Non-pigmented ciliary epithelial cell (primary cell): ENCODE results near the gene THAP2.
"Not testable (repeated sequence)": the region's sequence is repeated elsewhere in the genome, so short reads cannot be mapped to it uniquely, and the experiment has no call there.

Experiments
- DNase-seq: peaks from one replicate; pipeline ENCODE4 v3.0.0-alpha.2; 2010; ENCODE audit warnings: low read depth

The THAP2 gene

GRCh38 chr12:71662849-71663560 lies 1.1 kb upstream of the THAP2 start:
- no peak for DNase-seq

DNA sequence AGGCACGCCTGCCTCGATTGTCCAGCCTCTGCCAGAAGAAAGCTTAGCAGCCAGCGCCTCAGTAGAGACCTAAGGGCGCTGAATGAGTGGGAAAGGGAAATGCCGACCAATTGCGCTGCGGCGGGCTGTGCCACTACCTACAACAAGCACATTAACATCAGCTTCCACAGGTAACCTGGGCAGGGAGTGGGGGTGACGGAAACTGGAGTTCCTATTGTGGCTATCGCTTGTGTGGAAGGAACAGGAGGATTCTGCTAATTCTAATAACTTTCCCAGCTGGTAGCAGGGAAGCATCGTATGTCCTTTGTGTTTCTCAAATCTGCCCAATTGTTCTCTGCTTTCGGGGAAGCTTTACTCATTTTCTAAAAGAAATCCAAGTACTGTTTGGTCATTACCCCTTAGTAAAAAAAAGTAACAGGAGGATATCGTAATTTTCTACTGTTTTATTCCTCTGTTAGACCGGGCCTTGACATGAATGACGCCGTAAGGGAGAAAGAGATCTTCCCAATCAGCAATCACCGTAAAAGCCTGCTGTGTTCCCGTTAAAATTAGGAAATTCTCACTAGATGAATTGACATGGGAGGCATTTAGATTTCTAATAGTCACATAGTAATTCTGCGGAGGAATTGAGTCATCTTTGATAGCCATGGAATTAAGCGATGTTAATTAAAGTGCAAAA lies 449 bp downstream of the THAP2 start:
- DNase-seq = no peak

DNA sequence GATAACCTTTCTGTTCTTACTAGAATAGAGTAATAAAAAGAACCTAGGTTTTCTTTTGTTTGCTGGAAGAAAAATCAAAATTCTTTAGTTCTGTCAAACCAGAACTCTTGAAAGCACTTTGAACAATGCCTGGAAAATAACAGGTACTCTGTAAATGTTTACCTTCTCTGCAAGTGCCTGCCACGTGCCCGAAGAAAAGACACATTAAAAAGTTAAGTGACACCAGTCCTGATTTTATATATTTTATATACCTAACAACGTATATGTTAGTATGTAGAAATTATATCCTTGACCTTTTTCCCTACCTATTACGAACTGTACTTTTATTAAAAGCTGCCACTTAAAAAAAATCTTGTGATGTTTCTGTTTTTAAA lies 976 bp downstream of the THAP2 start:
- DNase-seq = no peak

DNA sequence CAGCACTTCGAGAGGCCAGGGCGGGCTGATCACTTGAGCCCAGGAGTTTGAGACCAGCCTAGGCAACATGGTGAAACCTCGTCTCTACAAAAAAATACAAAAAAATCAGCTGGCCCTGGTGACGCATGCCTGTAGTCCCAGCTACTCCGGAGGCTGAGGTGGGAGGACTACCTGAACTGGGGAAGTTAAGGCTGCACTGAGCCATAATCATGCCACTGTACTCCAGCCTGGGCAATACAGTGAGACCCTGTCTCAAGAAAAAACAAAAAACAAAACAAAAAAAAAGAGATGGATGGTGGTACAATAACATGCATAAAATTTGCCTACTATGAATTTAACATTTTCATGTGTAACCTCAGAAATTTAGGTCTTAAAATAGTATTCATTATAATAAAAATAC lies 2.2 kb downstream of the THAP2 start:
- DNase-seq = no peak

DNA sequence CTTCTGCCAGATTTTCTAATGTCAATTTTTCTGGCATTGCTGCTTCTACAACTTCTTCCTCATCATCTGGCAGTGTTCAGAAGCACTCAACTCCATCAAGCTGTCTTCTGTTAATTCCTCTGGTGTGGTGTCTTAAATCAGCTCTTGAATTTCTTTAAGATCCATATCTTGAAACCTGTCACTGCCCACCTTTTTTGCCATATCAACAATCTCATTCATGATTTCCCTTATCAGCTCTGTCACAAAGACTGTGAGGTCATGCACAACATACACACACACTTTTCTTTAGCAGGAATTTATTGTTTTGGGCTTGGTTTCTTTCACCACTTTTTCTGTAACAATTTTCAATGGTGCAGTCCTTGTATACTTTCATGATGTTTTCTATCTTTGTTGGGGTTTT lies 7.2 kb downstream of the THAP2 start:
- DNase-seq = no peak

DNA sequence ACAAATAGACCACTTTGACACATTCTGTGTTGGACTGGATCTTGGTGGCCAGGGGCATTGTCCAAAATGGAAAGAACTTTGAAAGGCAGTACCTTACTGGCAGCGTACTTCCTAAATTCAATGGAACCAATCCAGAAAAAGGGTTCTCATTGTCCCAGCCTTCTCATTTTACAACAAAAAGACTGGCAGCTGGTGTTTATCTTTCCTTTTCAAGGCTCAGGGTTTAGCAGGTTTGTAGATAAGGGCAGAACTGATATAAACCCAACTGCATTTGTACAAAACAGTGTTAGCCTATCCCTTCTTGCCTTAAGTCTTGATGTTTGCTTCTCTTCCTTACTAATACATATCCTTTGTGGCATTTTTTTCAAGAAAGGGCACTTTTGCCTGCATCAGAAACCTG lies 7.7 kb downstream of the THAP2 start:
- no peak for DNase-seq

DNA sequence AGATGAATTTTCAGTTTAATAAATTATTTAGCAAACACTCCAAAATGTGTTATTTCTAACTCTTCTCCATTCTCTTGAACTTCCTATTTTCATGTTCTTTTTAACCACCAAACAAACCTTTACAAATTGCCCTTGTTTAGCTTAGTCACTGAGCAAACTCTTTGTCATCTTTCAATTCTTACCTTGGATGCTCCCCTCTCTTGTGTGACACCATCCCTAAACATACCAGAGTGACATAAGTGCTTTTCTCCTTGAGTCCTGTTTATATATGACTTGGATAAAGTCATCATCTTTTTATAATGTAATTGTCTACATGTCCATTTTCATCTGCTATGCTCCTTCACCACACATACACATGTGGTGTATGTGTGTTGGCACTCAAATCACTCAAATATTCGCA lies 18.4 kb downstream of the THAP2 start:
- no peak for DNase-seq

DNA sequence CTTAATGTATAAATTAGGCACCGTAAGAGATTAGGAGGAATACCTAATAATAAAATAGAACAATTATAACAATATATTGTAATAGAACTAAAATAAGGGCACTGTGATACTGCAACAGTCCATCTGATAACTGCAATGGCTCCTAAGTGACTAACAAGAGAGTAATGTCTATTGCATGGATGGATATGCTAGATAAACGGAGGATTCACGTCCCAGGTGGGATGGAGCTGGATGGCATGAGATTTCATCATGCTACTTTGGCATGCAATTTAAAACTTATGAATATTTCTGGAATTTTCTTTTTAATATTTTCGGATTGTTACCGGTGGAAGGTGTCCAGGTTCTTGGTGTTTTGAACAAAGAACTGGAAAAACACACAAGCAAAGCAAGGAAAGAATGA lies 19.5 kb downstream of the THAP2 start:
- DNase-seq = no peak

DNA sequence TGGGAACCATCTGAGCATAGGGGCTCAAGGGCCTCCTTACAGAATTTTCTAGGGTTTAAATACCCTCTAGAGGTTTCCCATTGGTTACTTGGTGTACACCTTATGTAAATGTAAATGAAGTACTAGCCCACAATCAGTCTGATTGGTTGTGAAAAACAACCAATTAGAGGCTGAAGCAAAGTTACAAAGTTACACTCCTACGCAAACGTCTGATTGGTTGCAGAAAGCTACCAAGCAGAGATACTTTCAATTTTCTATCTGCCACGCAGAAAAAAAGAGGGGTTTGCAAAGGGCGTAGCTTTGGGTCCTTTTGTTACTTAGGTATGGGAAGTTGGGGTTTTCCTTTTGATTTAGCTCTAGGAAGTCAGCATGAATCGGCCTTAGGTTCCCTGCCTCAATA lies 20.0 kb downstream of the THAP2 start:
- DNase-seq = no peak

- DNase-seq = no peak
Observed at GRCh38 chr12:71685312-71685906, 21.3 kb downstream of the THAP2 start.

GRCh38 chr12:71685914-71686657 lies 22.0 kb downstream of the THAP2 start, which contains the start of gene TMEM19:
TMEM19 (plus strand) TSS chr12:71686082; CDS start chr12:71686681, 599 bp downstream.
- peak; percentile 60 for DNase-seq

- DNase-seq = no peak
Observed at GRCh38 chr12:71686658-71687025, 22.5 kb downstream of the THAP2 start.

DNA sequence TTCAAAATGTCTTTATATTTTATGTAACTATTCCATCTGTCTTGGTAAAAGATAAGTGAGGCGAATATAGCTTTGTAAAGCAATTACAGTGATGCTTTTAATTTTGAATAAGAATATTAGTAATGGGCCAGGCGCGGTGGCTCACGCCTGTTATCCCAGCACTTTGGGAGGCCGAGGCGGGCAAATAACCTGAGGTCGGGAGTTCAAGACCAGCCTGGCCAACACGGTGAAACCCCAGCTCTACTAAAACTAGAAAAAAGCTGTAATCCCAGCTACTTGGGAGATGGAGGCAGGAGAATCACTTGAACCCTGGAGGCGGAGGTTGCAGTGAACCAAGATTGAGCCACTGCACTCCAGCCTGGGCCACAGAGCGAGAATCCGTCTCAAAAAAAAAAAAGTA lies 23.1 kb downstream of the THAP2 start:
- DNase-seq = not testable (repeated sequence)

DNA sequence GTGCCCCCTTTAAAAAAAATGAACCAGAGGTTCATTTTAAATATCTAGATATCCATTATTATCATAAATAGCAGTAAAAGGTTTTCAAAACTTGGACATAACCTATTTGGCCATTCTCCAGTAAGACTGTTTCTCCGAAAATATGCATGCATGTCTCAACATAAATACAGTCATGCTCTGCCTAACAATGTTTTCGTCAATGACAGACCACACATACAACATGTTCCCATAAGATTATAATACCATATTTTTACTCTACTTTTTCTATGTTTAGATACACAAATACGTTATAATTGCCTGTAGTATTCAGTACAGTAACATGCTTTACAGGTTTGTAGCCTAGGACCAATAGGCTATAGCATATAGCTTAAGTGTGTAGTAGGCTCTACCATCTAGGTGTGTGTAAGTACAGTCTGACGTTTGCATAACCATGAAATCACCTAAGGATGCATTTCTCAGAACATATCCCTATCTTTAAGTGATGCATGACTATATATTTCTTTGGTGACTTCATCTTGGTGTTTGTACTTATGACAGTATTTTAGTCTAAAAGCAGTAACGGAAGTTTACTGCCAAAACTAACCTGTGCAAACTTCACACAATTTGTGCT lies 25.0 kb downstream of the THAP2 start:
- no peak for DNase-seq

- DNase-seq = no peak
Observed at GRCh38 chr12:71691504-71692129, 27.5 kb downstream of the THAP2 start.

- no peak for DNase-seq
Observed at GRCh38 chr12:71693126-71693525, 29.0 kb downstream of the THAP2 start.

GRCh38 chr12:71693651-71694050 lies 29.6 kb downstream of the THAP2 start:
- DNase-seq = not testable (repeated sequence)

GRCh38 chr12:71694099-71694820 lies 30.2 kb downstream of the THAP2 start:
- no peak for DNase-seq

- DNase-seq = no peak
Observed at GRCh38 chr12:71695782-71696181, 31.7 kb downstream of the THAP2 start.

GRCh38 chr12:71702181-71702580 lies 38.1 kb downstream of the THAP2 start:
- not testable (repeated sequence) for DNase-seq

GRCh38 chr12:71702590-71702989 lies 38.5 kb downstream of the THAP2 start:
- DNase-seq = no peak
